Ecto neural progenitor cell (in vitro differentiated cells): Measurements from ENCODE around the gene CDC25B.

ENCODE experiments used
- DNase-seq: peaks from one replicate; pipeline ENCODE4 v3.0.0-alpha.2; 2018; ENCODE audit warnings: low spot score

Gene CDC25B

GRCh38 chr20:3795511-3796468 is at the start of gene CDC25B:
Gene CDC25B, plus strand, starts transcription at chr20:3796310. Its CDS starts 222 bp downstream, at chr20:3796532.
- DNase-seq = peak; percentile 94

GRCh38 chr20:3747471-3747870 is 48.6 kb upstream of the CDC25B start:
- no peak for DNase-seq

- DNase-seq = no peak
Observed at GRCh38 chr20:3748073-3748472, 48.0 kb upstream of the CDC25B start.

- no peak for DNase-seq
Observed at GRCh38 chr20:3749087-3749688, 46.9 kb upstream of the CDC25B start.

- DNase-seq = peak; percentile 83
Observed at GRCh38 chr20:3749689-3750531, 46.2 kb upstream of the CDC25B start.

- peak; percentile 54 for DNase-seq
Observed at GRCh38 chr20:3751305-3751674, 44.8 kb upstream of the CDC25B start.

GRCh38 chr20:3751675-3752385 is 44.3 kb upstream of the CDC25B start:
- peak; percentile 75 for DNase-seq

GRCh38 chr20:3752386-3752759 is 43.7 kb upstream of the CDC25B start:
- DNase-seq = no peak

- peak; percentile 71 for DNase-seq
Observed at GRCh38 chr20:3753098-3753497, 43.0 kb upstream of the CDC25B start.

- no peak for DNase-seq
Observed at GRCh38 chr20:3753501-3754275, 42.4 kb upstream of the CDC25B start.

- no peak for DNase-seq
Observed at GRCh38 chr20:3754276-3754630, 41.9 kb upstream of the CDC25B start.

- no peak for DNase-seq
Observed at GRCh38 chr20:3755269-3755668, 40.8 kb upstream of the CDC25B start.

GRCh38 chr20:3755814-3756480 is 40.2 kb upstream of the CDC25B start:
- DNase-seq = no peak

GRCh38 chr20:3757268-3757667 is 38.8 kb upstream of the CDC25B start:
- DNase-seq = no peak

- no peak for DNase-seq
Observed at GRCh38 chr20:3758566-3758965, 37.5 kb upstream of the CDC25B start.

GRCh38 chr20:3759316-3759823 is 36.7 kb upstream of the CDC25B start:
- DNase-seq = peak; percentile 46

GRCh38 chr20:3759884-3760283 is 36.2 kb upstream of the CDC25B start:
- no peak for DNase-seq

GRCh38 chr20:3760655-3761348 is 35.3 kb upstream of the CDC25B start:
- DNase-seq = no peak

- no peak for DNase-seq
Observed at GRCh38 chr20:3763671-3764601, 32.2 kb upstream of the CDC25B start.
